Frontal cortex (tissue), 4 donors: ENCODE data around the gene NFIA. TPM values are rescaled to one million over a fixed set of nuclear protein-coding genes. Genes with fewer than 3 reads are reported as not detected.
A peak's percentile ranks its signal among the peaks of the same experiment; 100 is the strongest.

ENCODE experiments used
- DNase-seq, 2 donors: peaks; one replicate each; pipeline ENCODE4 v3.0.0; 2012; ENCODE audit warnings: low spot score in 2 of 2
- FAIRE-seq: peaks from 2 replicates; lab custom pipeline; 2012; peaks lifted over from hg19 to GRCh38; lab: Jason Lieb, UNC
- total RNA-seq: library from RNA; depleted of rRNA; stranded (reverse); fragments of >200 nt; gene quantifications from one replicate; pipeline ENCODE4 v1.2.3, GENCODE V29; 2014
- donor health status: control.
- donor health status: control.
- donor health status: control.

Gene NFIA
- total RNA-seq, 1 donor from 2014 or later = 35.5 TPM

- DNase-seq = no peak
- FAIRE-seq = no peak
These were observed 563 bp upstream of the NFIA start for GRCh38 chr1:61081686-61082310.

- DNase-seq (peak; percentile 40 to 62), FAIRE-seq (no peak)
These were observed 849 bp downstream of the NFIA start for GRCh38 chr1:61083013-61083806.

GRCh38 chr1:61083807-61084440, 1.6 kb downstream of the NFIA start:
- FAIRE-seq = no peak

GRCh38 chr1:61084491-61085031, 2.2 kb downstream of the NFIA start:
- no peak for FAIRE-seq
- no peak for DNase-seq

More at GRCh38 chr1:61083807-61084440, 1.6 kb downstream of the NFIA start:
- DNase-seq = no peak

- no peak for DNase-seq
- no peak for FAIRE-seq
These were observed 3.0 kb downstream of the NFIA start for GRCh38 chr1:61085206-61085982.

GRCh38 chr1:61085983-61086644, 3.8 kb downstream of the NFIA start:
- FAIRE-seq (no peak), DNase-seq (no peak)

- DNase-seq (no peak), FAIRE-seq (no peak)
These were observed 5.2 kb downstream of the NFIA start for GRCh38 chr1:61087571-61087970.

GRCh38 chr1:61088163-61088974, 6.0 kb downstream of the NFIA start:
- DNase-seq (no peak), FAIRE-seq (no peak)

- no peak for DNase-seq
- peak; percentile 15 for FAIRE-seq
These were observed 7.0 kb downstream of the NFIA start for GRCh38 chr1:61089338-61089737.

GRCh38 chr1:61089741-61090140, 7.4 kb downstream of the NFIA start:
- FAIRE-seq (no peak), DNase-seq (no peak)

- DNase-seq (no peak), FAIRE-seq (no peak)
These were observed 8.3 kb downstream of the NFIA start for GRCh38 chr1:61090546-61091202.

- DNase-seq = no peak
- no peak for FAIRE-seq
These were observed 9.1 kb downstream of the NFIA start for GRCh38 chr1:61091455-61091854.

- DNase-seq = no peak
- no peak for FAIRE-seq
These were observed 10.3 kb downstream of the NFIA start for GRCh38 chr1:61092642-61093041.

- no peak for DNase-seq
- FAIRE-seq = no peak
These were observed 11.3 kb downstream of the NFIA start for GRCh38 chr1:61093525-61094137.

- no peak for DNase-seq
- no peak for FAIRE-seq
These were observed 12.5 kb downstream of the NFIA start for GRCh38 chr1:61094677-61095469.

GRCh38 chr1:61095470-61095812, 13.1 kb downstream of the NFIA start:
- FAIRE-seq (no peak), DNase-seq (no peak)

- no peak for FAIRE-seq
- DNase-seq = no peak
These were observed 15.0 kb downstream of the NFIA start for GRCh38 chr1:61097317-61097716.
